Cardiac atrium fibroblast (primary cell): Measurements from ENCODE around the gene SPEM2. TPM values are rescaled to one million over a fixed set of nuclear protein-coding genes. Genes with fewer than 3 reads are reported as not detected.

Experiments
- total RNA-seq: library from RNA; depleted of rRNA; stranded (reverse); fragments of >200 nt; gene quantifications from 2 replicates; pipeline ENCODE4 v1.2.3, GENCODE V29; 2015

SPEM2 gene
- total RNA-seq: not detected in 2 replicates

DNA sequence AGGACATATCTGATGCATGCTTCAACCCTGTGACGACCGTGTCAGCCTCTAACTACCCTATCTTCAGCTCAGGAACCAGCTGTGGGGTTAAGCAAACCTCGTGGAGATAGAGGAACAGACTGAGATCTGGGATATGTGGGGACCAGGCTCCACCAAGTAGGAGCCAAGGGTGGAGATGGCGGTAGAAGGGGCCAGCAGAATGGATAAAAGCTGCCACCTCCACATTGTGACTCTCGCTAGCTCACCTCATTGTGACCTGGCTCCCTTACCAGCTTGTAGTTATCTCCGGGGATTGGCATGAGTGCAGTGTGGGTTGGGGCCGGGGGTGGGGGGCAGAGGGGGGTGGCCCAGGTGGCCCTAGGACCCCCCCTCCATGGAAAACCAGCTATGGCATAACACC, at the start of gene SPEM2:
Gene SPEM2 (plus strand): TSS at position 301 of the 400 bp plus-strand sequence. CDS start 73 bp downstream, at position 374.

DNA sequence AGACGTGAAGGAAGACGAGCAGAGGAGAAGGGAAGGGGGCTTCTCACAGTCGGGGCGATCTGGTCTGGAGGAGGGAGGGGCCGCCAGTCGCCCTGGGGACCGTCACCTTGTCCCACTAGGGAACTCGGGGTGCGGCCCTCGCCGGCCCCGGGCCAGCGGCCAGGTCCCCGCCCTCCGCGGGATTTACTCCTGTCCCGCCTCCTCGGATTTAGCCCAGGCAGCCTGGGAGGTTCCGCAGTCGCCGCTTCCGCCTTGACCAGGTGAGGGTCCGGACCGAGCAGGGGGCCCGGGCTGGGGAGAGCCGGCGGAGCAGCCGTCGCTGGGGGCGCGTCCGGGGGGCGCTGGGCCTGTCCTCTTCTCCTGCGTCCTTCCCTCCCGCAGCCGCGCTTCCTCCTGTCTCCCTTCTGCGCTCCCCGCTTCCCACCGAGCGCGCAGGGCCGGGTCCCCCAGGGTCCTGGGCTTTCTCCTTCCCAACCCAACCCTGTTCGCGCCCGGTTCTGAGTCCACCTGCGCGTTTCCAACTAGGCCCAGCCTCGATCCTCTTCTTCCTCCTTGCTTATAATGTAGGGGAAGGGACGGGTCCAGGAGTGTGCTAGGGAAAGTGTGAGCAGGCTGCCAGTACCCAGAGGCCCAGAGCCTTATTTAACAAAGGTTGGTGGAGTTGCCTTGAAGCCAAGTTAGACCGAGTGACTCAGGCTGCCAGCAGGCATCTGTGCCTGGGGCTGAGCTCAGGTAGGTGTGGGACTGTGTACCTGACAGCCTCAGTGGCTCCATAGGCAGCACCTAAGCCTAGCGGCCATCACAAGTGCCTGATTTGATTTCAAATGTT, 44.3 kb upstream of the SPEM2 start, which contains the start of gene TNK1:
Gene TNK1 (plus strand): TSS at position 235 of the 829 bp plus-strand sequence. CDS start 1,838 bp downstream, outside the sequence.

DNA sequence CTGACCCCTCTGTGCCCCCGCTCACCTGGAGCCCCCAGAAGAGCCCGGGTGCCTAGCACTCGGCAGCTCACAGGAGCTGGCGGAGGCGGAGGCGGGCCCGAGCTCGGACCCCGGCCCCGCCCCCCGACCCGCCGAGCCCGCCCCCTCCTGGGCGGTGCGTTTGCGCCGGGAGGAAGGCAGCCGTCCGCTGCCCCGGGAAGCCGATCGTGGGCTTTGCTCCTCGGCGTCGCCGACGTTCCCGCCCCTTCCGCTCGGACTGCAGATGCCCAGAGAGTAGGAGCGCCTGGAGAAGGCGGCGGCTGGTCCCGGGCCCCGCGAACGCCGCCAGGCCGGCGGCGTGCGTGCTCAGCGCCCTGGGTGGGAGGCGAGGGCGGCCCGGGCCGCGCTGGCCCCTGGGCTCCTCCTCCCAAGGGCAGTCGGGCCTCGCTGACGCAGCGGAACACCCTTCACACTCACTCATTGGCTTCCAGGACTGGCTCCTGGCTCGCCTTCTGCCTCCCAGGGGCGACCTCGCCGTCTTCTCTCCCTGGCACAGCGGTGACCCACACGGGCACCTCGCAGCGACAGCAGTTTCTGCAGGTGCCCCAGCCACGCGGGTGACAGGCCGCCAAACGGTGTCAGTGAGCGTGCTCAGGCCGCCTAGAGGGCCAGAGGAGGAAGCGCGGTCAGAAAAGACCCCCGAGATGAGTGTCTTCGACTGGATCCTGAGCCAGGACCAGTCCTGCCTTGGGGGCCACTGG, 30.8 kb upstream of the SPEM2 start, which contains the start of gene PLSCR3:
Gene PLSCR3 (minus strand): TSS at position 74 of the 740 bp plus-strand sequence. CDS start 415 bp downstream, outside the sequence.

GRCh38 chr17:7403977-7404736, 21.3 kb upstream of the SPEM2 start, which contains the start of gene TMEM256:
Gene TMEM256 (minus strand): TSS chr17:7404097. CDS start chr17:7404084, 13 bp downstream.

DNA sequence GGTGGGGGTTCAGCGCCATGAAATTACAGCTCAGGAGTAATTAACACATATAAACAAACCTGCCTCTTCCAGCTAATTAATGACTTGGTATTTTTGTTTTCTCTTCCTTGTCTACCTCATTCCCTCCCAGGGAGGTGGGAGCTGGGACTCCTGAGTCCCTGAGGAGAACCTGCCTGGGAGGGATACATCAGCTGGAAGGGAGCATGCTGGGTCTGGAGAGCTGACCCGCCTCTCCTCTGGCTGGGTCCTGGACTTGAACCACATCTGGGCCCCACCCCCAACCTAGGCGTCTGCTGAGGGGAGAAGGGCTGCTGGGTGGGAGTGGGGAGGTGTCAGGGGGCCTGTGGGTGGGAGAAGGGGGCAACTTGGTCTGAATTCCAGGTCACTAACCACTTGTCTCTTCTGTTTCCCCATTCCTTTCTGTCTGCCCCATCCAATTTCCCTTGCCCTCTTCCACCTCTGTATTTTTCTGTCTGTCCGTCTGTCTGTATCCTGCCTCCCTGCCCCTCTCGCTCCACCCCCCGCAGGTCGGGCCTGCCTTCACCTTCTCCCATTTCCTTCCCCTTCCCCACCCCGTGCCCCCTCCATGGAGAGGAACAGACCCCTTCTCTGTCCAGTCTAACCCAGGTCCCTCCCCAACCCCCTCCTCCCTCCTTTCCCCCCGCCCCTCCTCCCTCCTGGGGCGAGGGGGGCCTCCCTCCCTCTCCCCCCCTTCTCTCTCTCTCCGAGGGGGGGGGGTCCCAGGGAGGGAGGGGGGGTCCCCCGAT, 17.7 kb upstream of the SPEM2 start, which contains the start of gene NLGN2:
Gene NLGN2 (plus strand): TSS at position 361 of the 767 bp plus-strand sequence. CDS start 411 bp downstream, outside the sequence.

DNA sequence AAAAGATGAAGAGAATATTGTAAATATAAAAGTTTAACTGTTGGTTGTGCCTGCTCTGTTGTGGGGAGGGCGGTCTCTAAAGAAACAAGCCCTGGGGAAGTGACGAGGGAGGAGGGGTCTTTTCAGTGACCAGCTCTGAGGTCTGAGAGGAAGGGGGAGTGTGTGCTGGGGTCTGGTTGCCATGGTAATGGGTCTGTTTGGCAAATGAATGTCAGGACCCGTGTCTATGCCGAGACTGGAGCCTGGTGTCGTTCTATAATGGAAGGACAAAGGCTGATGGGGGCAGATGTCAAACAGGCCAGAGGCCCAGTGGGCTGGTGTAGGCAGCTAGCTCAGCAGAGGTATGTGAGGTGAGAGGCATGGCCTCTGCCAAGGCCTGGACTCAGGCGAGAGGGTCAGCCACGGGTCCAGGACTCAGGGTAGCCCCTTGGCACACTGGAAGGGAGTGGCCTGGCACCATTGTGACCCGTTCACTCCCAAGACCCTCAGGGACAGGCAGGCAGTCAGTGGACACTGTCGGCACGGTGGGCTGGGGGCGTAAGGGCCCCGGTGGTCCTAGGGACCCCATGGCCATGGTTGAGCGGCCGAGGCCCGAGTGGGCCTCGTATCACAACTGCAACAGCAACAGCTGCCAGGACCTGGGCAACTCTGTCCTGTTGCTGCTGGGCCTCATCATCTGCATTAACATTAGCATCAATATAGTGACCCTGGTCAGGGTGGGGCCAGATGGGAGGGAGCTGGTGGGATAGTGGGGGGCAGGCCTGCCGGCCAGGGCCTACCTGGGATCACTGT, 5.4 kb upstream of the SPEM2 start, which contains the start of gene SPEM1:
Gene SPEM1 (plus strand): TSS at position 506 of the 792 bp plus-strand sequence. CDS start 61 bp downstream, at position 567.

GRCh38 chr17:7428557-7428956, 3.1 kb downstream of the SPEM2 start, which contains the start of gene SPEM3:
Gene SPEM3 (plus strand): TSS chr17:7428857. CDS start chr17:7428903, 46 bp downstream.

GRCh38 chr17:7439462-7440112, 14.2 kb downstream of the SPEM2 start, which contains the start of gene FGF11:
Gene FGF11 (plus strand): TSS chr17:7439512. CDS start chr17:7439621, 109 bp downstream.

DNA sequence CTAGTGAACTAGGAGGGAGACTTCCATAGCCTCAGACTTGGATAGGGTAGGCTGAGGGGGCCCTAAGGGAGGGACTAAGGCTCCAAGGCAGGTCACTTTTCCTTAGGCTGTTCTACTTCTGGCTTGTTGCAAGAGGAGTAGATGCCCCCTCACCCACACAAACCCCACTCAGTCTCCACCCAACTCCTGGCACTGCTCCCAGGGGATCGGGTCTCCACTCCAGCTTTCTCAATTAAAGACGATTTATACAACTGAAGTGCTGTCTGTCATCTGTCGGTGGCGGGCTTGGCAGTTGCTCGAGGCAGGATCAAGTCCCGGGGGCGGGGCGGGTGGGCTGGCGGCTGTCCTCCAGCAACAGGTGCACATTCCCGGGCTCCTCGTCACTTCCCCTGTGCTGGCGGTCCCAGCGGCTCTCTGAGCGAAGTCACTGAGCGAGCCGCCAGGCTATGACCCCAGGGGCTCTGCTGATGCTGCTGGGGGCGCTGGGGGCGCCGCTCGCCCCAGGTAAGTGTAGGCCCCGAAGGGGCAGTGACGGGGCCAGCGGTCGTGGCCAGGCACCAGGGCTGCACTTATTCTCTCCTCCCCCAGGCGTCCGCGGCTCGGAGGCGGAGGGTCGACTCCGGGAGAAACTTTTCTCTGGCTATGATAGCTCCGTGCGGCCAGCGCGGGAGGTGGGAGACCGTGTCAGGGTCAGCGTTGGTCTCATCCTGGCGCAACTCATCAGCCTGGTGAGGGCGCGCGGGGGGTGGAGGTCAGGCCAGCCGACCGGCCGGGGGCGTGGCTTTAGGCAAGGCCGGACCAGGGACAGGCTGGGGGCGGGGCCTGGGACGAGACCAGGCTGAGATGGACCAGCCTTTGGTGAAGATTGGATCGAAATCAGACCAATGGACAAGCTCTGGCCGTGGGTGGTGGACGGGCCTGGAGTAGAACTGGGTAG, 19.5 kb downstream of the SPEM2 start, which contains the start of gene CHRNB1:
Gene CHRNB1 (plus strand): TSS at position 380 of the 937 bp plus-strand sequence. CDS start 67 bp downstream, at position 447.

Other genes with a start within 250 kb of the SPEM2 start
- 0.18 and 1.1 TPM in 2 replicates for gene ASGR1, start 246.2 kb upstream of the SPEM2 start, total RNA-seq
- gene DLG4, start 205.8 kb upstream of the SPEM2 start, total RNA-seq: 17.3 and 17.7 TPM in 2 replicates
- 559 and 643 TPM in 2 replicates for gene ACADVL, start 205.7 kb upstream of the SPEM2 start, total RNA-seq
- 33.4 and 33.9 TPM in 2 replicates for gene DVL2, start 191.1 kb upstream of the SPEM2 start, total RNA-seq
- 41.3 and 81.2 TPM in 2 replicates for gene PHF23, start 186.2 kb upstream of the SPEM2 start, total RNA-seq
- 160 and 299 TPM in 2 replicates for gene GABARAP, start 183.2 kb upstream of the SPEM2 start, total RNA-seq
- gene CTDNEP1, start 173.9 kb upstream of the SPEM2 start, total RNA-seq: 65.3 and 66.3 TPM in 2 replicates
- 22.5 and 28.7 TPM in 2 replicates for gene ELP5, start 173.4 kb upstream of the SPEM2 start, total RNA-seq
- 0.16 and 2.0 TPM in 2 replicates for gene CLDN7, start 163.1 kb upstream of the SPEM2 start, total RNA-seq
- gene SLC2A4, start 143.9 kb upstream of the SPEM2 start, total RNA-seq: 0.18 TPM in 1 of 2 replicates, not detected in the other
- not detected in 2 replicates for gene YBX2, start 131.0 kb upstream of the SPEM2 start, total RNA-seq
- gene EIF5A, start 118.0 kb upstream of the SPEM2 start, total RNA-seq: 521 and 571 TPM in 2 replicates
- 35.7 and 67.1 TPM in 2 replicates for gene GPS2, start 110.3 kb upstream of the SPEM2 start, total RNA-seq
- 10.8 and 15.7 TPM in 2 replicates for gene NEURL4, start 96.3 kb upstream of the SPEM2 start, total RNA-seq
- gene ACAP1, start 89.1 kb upstream of the SPEM2 start, total RNA-seq: not detected in 2 replicates
- 14.9 and 20.6 TPM in 2 replicates for gene KCTD11, start 73.5 kb upstream of the SPEM2 start, total RNA-seq
- not detected in 2 replicates for gene TMEM95, start 70.5 kb upstream of the SPEM2 start, total RNA-seq
- gene TNK1, start 44.5 kb upstream of the SPEM2 start, total RNA-seq: under 0.01 and 0.18 TPM in 2 replicates
- gene PLSCR3, start 31.1 kb upstream of the SPEM2 start, total RNA-seq: 62.9 and 82.3 TPM in 2 replicates
- 147 and 158 TPM in 2 replicates for gene TMEM256, start 21.5 kb upstream of the SPEM2 start, total RNA-seq
- 7.8 and 12.5 TPM in 2 replicates for gene NLGN2, start 17.8 kb upstream of the SPEM2 start, total RNA-seq
- gene SPEM1, start 5.3 kb upstream of the SPEM2 start, total RNA-seq: not detected in 2 replicates
- not detected in 2 replicates for gene SPEM3, start 3.2 kb downstream of the SPEM2 start, total RNA-seq
- 2.9 and 3.8 TPM in 2 replicates for gene TMEM102, start 9.8 kb downstream of the SPEM2 start, total RNA-seq
- gene FGF11, start 13.9 kb downstream of the SPEM2 start, total RNA-seq: 1.8 and 3.4 TPM in 2 replicates
- gene CHRNB1, start 19.4 kb downstream of the SPEM2 start, total RNA-seq: 6.9 and 8.3 TPM in 2 replicates
- 20.4 and 27.2 TPM in 2 replicates for gene ZBTB4, start 54.0 kb downstream of the SPEM2 start, total RNA-seq
- gene SLC35G6, start 55.8 kb downstream of the SPEM2 start, total RNA-seq: not detected in 2 replicates
- gene POLR2A, start 58.8 kb downstream of the SPEM2 start, total RNA-seq: 57.0 and 69.2 TPM in 2 replicates
- 39.2 and 40.1 TPM in 2 replicates for gene TNFSF12, start 123.4 kb downstream of the SPEM2 start, total RNA-seq
- gene TNFSF13, start 133.1 kb downstream of the SPEM2 start, total RNA-seq: 2.8 and 11.4 TPM in 2 replicates
- gene SENP3, start 136.3 kb downstream of the SPEM2 start, total RNA-seq: 42.2 and 62.5 TPM in 2 replicates
- gene CD68, start 154.0 kb downstream of the SPEM2 start, total RNA-seq: 19.3 and 30.1 TPM in 2 replicates
- 156 and 212 TPM in 2 replicates for gene MPDU1, start 158.2 kb downstream of the SPEM2 start, total RNA-seq
- gene SOX15, start 164.5 kb downstream of the SPEM2 start, total RNA-seq: not detected in 2 replicates
- 32.1 and 35.6 TPM in 2 replicates for gene FXR2, start 189.3 kb downstream of the SPEM2 start, total RNA-seq
- 36.8 and 47.5 TPM in 2 replicates for gene SAT2, start 202.2 kb downstream of the SPEM2 start, total RNA-seq
- 1.6 TPM in 1 of 2 replicates, not detected in the other for gene SHBG, start 204.5 kb downstream of the SPEM2 start, total RNA-seq
- 2.9 TPM in 1 of 2 replicates, not detected in the other for gene ATP1B2, start 225.3 kb downstream of the SPEM2 start, total RNA-seq